Amniotic stem cell (primary cell): ENCODE results near the gene TRAFD1.
A peak's percentile ranks its signal among the peaks of the same experiment; 100 is the strongest.

Source experiments
- DNase-seq: peaks from one replicate; lab custom pipeline; 2025; lab: John Stamatoyannopoulos, UW

Gene TRAFD1

GRCh38 chr12:112176321-112177010, 51.1 kb downstream of the TRAFD1 start:
- no peak for DNase-seq

- no peak for DNase-seq
Measured at GRCh38 chr12:112178796-112179195, 53.4 kb downstream of the TRAFD1 start.

GRCh38 chr12:112179341-112179740, 54.0 kb downstream of the TRAFD1 start:
- DNase-seq = no peak

- no peak for DNase-seq
Measured at GRCh38 chr12:112179916-112180315, 54.6 kb downstream of the TRAFD1 start.

GRCh38 chr12:112180422-112180821, 55.1 kb downstream of the TRAFD1 start:
- no peak for DNase-seq

GRCh38 chr12:112182499-112182898, 57.1 kb downstream of the TRAFD1 start:
- no peak for DNase-seq

GRCh38 chr12:112183141-112184021, 58.0 kb downstream of the TRAFD1 start:
- DNase-seq = no peak

GRCh38 chr12:112184056-112184887, 58.9 kb downstream of the TRAFD1 start:
- no peak for DNase-seq

GRCh38 chr12:112185093-112185923, 59.9 kb downstream of the TRAFD1 start:
- no peak for DNase-seq

GRCh38 chr12:112188130-112188830, 62.9 kb downstream of the TRAFD1 start:
- DNase-seq = no peak

- no peak for DNase-seq
Measured at GRCh38 chr12:112190231-112191025, 65.1 kb downstream of the TRAFD1 start.

- no peak for DNase-seq
Measured at GRCh38 chr12:112191201-112191600, 65.8 kb downstream of the TRAFD1 start.

GRCh38 chr12:112191840-112192321, 66.5 kb downstream of the TRAFD1 start:
- no peak for DNase-seq

- DNase-seq = no peak
Measured at GRCh38 chr12:112192475-112192874, 67.1 kb downstream of the TRAFD1 start.

- no peak for DNase-seq
Measured at GRCh38 chr12:112194601-112195247, 69.4 kb downstream of the TRAFD1 start.

- DNase-seq = no peak
Measured at GRCh38 chr12:112196196-112196875, 71.0 kb downstream of the TRAFD1 start.

- DNase-seq = peak; percentile 11
Measured at GRCh38 chr12:112198120-112198733, 72.9 kb downstream of the TRAFD1 start.

GRCh38 chr12:112199136-112199535, 73.8 kb downstream of the TRAFD1 start:
- no peak for DNase-seq
